Muscle of leg (tissue), 11 donors: Measurements from ENCODE around the gene KCNG2. TPM values are rescaled to one million over a fixed set of nuclear protein-coding genes. Genes with fewer than 3 reads are reported as not detected.
A peak's percentile ranks its signal among the peaks of the same experiment; 100 is the strongest.

ENCODE experiments used
- DNase-seq: peaks from one replicate; pipeline ENCODE4 v3.0.0; 2013
- H3K27ac ChIP-seq: one replicate; pipeline ENCODE4 v1.5.1; 2013; ENCODE audit warnings: mild to moderate bottlenecking, low read length, control low read depth
- H3K27me3 ChIP-seq: one replicate; pipeline ENCODE4 v1.6.1; 2013; ENCODE audit warnings: low read length; ENCODE audit not compliant: control insufficient read depth, insufficient read depth
- H3K36me3 ChIP-seq: one replicate; pipeline ENCODE4 v1.6.1; 2013; ENCODE audit warnings: low read length; ENCODE audit not compliant: control insufficient read depth, insufficient read depth
- H3K4me1 ChIP-seq: one replicate; pipeline ENCODE4 v1.6.1; 2013; ENCODE audit warnings: low read length; ENCODE audit not compliant: control insufficient read depth, insufficient read depth
- H3K4me3 ChIP-seq: one replicate; pipeline ENCODE4 v1.5.1; 2013; ENCODE audit warnings: low read length, control low read depth
- H3K9me3 ChIP-seq: replicated peaks from 2 replicates; pipeline ENCODE4 v1.6.1; 2013; ENCODE audit warnings: low read depth, low read length; ENCODE audit not compliant: control insufficient read depth
- WGBS: methylation state at CpG from one replicate; pipeline ENCODE4 v1.1.5; 2013; ENCODE audit warnings: missing lambda C conversion rate; ENCODE audit not compliant: insufficient coverage; 5-methylcytosine and 5-hydroxymethylcytosine counted together
- polyA plus RNA-seq, 8 donors: library from polyadenylated mRNA; unstranded; fragments of 120-200 nt; gene quantifications; one replicate each; pipeline versions ENCODE4 v1.2.1 to v1.2.3, GENCODE V29; 2013; ENCODE audit warnings: inconsistent platforms in 1 of 8, low replicate concordance in 1 of 8; ENCODE audit not compliant: insufficient read length in 8 of 8, insufficient read depth in 1 of 8
- total RNA-seq: library from RNA; stranded (reverse); fragments of 120-200 nt; gene quantifications from one replicate; pipeline ENCODE4 v1.2.4, GENCODE V29; 2013

The KCNG2 gene
- total and polyA plus RNA-seq, 9 donors: 0.44 to 1.1 (median 0.63) TPM

- H3K27me3 ChIP-seq: no peaks in the 10 kb centered on the region
- WGBS: 92% methylated on average over 25 of the region's 35 CpGs
- H3K36me3 ChIP-seq: peaks cover 22% of the 10 kb centered on the region
- no peak overlapping the region for H3K27ac ChIP-seq
- DNase-seq: no peak
- peaks cover 2% of the 10 kb centered on the region for H3K9me3 ChIP-seq
- H3K4me3 ChIP-seq: no peak overlapping the region
- no peaks in the 10 kb centered on the region for H3K4me1 ChIP-seq
These were observed 43.5 kb upstream of the KCNG2 start for GRCh38 chr18:79754022-79754761.

- WGBS: 93% methylated on average over 22 of the region's 27 CpGs
- H3K27ac ChIP-seq: no peak overlapping the region
- no peaks in the 10 kb centered on the region for H3K4me1 ChIP-seq
- H3K36me3 ChIP-seq: peaks cover 22% of the 10 kb centered on the region
- H3K27me3 ChIP-seq: no peaks in the 10 kb centered on the region
- H3K9me3 ChIP-seq: peaks cover 2% of the 10 kb centered on the region
- no peak for DNase-seq
- no peak overlapping the region for H3K4me3 ChIP-seq
These were observed 42.8 kb upstream of the KCNG2 start for GRCh38 chr18:79754831-79755351.

GRCh38 chr18:79755496-79756142 is 42.1 kb upstream of the KCNG2 start:
- Histone ChIP-seq H3K9me3 (peaks cover 2% of the 10 kb centered on the region), H3K27ac (no peak overlapping the region), H3K4me3 (no peak overlapping the region), H3K36me3 (peaks cover 22% of the 10 kb centered on the region), H3K4me1 (no peaks in the 10 kb centered on the region), H3K27me3 (no peaks in the 10 kb centered on the region)
- no peak for DNase-seq
- whole genome bisulfite sequencing: 94% methylated on average over 28 of the region's 31 CpGs

GRCh38 chr18:79756143-79756500 is 41.6 kb upstream of the KCNG2 start:
- DNase-seq: no peak
- peaks cover 22% of the 10 kb centered on the region for H3K36me3 ChIP-seq
- H3K27ac ChIP-seq: no peak overlapping the region
- H3K4me1 ChIP-seq: no peaks in the 10 kb centered on the region
- H3K4me3 ChIP-seq: no peak overlapping the region
- H3K9me3 ChIP-seq: peaks cover 2% of the 10 kb centered on the region
- WGBS: 88% methylated on average over 10 of the region's 10 CpGs
- no peaks in the 10 kb centered on the region for H3K27me3 ChIP-seq

- H3K36me3 ChIP-seq: peaks cover 22% of the 10 kb centered on the region
- peaks cover 2% of the 10 kb centered on the region for H3K9me3 ChIP-seq
- no peak overlapping the region for H3K4me3 ChIP-seq
- DNase-seq: no peak
- H3K27ac ChIP-seq: no peak overlapping the region
- H3K4me1 ChIP-seq: no peaks in the 10 kb centered on the region
- 90% methylated on average over 6 of the region's 11 CpGs for WGBS
- H3K27me3 ChIP-seq: no peaks in the 10 kb centered on the region
These were observed 40.9 kb upstream of the KCNG2 start for GRCh38 chr18:79756826-79757225.

- H3K27ac ChIP-seq: no peak overlapping the region
- no peaks in the 10 kb centered on the region for H3K27me3 ChIP-seq
- no peak overlapping the region for H3K4me3 ChIP-seq
- no CpG with 5 or more reads among the region's 1 CpG for WGBS
- no peak for DNase-seq
- peaks cover 2% of the 10 kb centered on the region for H3K9me3 ChIP-seq
- no peaks in the 10 kb centered on the region for H3K36me3 ChIP-seq
- no peaks in the 10 kb centered on the region for H3K4me1 ChIP-seq
These were observed 37.4 kb upstream of the KCNG2 start for GRCh38 chr18:79760348-79760747.

- DNase-seq: no peak
- Histone ChIP-seq H3K27me3 (no peaks in the 10 kb centered on the region), H3K9me3 (peaks cover 2% of the 10 kb centered on the region), H3K4me1 (peaks cover 3% of the 10 kb centered on the region), H3K4me3 (no peak overlapping the region), H3K27ac (no peak overlapping the region), H3K36me3 (no peaks in the 10 kb centered on the region)
- 100% methylated on average over 1 of the region's 1 CpG for WGBS
These were observed 36.9 kb upstream of the KCNG2 start for GRCh38 chr18:79760881-79761280.

GRCh38 chr18:79763407-79763806 is 34.3 kb upstream of the KCNG2 start:
- H3K4me3 ChIP-seq: no peak overlapping the region
- peaks cover 13% of the 10 kb centered on the region for H3K27me3 ChIP-seq
- H3K4me1 ChIP-seq: peaks cover 3% of the 10 kb centered on the region
- no peak overlapping the region for H3K27ac ChIP-seq
- peaks cover 8% of the 10 kb centered on the region for H3K9me3 ChIP-seq
- DNase-seq: no peak
- H3K36me3 ChIP-seq: no peaks in the 10 kb centered on the region

- H3K27ac ChIP-seq: no peak overlapping the region
- peaks cover 14% of the 10 kb centered on the region for H3K27me3 ChIP-seq
- peaks cover 6% of the 10 kb centered on the region for H3K9me3 ChIP-seq
- H3K4me1 ChIP-seq: peaks cover 3% of the 10 kb centered on the region
- 80% methylated on average over 3 of the region's 6 CpGs for WGBS
- no peaks in the 10 kb centered on the region for H3K36me3 ChIP-seq
- no peak overlapping the region for H3K4me3 ChIP-seq
- no peak for DNase-seq
These were observed 33.6 kb upstream of the KCNG2 start for GRCh38 chr18:79764131-79764530.

GRCh38 chr18:79765491-79766245 is 32.1 kb upstream of the KCNG2 start:
- no peaks in the 10 kb centered on the region for H3K36me3 ChIP-seq
- H3K27me3 ChIP-seq: peaks cover 22% of the 10 kb centered on the region
- H3K4me3 ChIP-seq: no peak overlapping the region
- H3K4me1 ChIP-seq: peaks cover 3% of the 10 kb centered on the region
- peaks cover 6% of the 10 kb centered on the region for H3K9me3 ChIP-seq
- DNase-seq: peak; percentile 77
- 44% methylated on average over 13 of the region's 14 CpGs for WGBS
- H3K27ac ChIP-seq: no peak overlapping the region
